WI38 (cell line): ENCODE results near the gene BMAL2.

Experiments
- H3K4me3 ChIP-seq: 2 replicates; pipeline ENCODE4 v1.5.1; 2011; ENCODE audit warnings: low read depth, mild to moderate bottlenecking, control low read depth, low read length
- TF ChIP-seq, protein P1 (sequence below): IDR thresholded peaks from 2 replicates; pipeline ENCODE4 v1.5.1; 2012; ENCODE audit warnings: low read depth, mild to moderate bottlenecking, control low read depth, low read length

The BMAL2 gene

DNA sequence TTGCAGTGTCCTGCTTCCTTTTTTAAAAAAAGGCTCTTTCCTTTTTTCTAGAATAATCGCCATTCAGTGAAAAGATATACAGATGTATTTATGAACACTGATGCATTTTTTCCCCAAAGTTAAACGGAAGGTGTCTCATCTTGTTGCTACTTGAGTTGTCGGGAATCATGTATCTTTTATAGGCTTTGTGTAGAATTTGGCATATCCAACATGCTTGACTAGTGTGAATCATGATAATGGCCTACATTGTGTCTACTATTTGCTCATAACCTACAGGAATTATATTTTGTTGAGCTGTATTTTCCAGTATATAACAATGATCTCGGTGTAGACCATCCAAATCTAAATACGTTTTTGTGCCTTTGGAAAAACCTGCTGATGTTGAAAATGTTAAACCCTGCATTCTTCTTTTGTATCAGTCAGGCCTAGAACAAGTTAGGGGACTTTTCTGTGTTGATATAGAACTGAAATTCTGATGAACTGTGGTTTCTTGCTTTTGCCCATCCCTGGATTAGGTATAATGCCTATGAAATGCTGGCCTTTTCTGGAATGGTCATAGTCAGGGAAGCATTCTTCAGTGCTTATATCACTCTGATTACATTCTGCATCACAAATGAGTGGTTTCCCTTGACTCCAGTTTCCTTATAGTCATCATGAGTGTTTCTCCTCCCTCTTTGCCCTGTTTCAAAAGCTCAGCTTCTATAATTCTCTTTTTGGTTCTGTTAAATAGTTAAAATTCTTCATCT, 10.8 kb downstream of the BMAL2 start:
- TF ChIP-seq, protein P1, sequence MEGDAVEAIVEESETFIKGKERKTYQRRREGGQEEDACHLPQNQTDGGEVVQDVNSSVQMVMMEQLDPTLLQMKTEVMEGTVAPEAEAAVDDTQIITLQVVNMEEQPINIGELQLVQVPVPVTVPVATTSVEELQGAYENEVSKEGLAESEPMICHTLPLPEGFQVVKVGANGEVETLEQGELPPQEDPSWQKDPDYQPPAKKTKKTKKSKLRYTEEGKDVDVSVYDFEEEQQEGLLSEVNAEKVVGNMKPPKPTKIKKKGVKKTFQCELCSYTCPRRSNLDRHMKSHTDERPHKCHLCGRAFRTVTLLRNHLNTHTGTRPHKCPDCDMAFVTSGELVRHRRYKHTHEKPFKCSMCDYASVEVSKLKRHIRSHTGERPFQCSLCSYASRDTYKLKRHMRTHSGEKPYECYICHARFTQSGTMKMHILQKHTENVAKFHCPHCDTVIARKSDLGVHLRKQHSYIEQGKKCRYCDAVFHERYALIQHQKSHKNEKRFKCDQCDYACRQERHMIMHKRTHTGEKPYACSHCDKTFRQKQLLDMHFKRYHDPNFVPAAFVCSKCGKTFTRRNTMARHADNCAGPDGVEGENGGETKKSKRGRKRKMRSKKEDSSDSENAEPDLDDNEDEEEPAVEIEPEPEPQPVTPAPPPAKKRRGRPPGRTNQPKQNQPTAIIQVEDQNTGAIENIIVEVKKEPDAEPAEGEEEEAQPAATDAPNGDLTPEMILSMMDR, result no peak
- H3K4me3 ChIP-seq, result peak overlapping the region; percentile 19

- TF ChIP-seq, protein P1, result no peak
- no peak overlapping the region for H3K4me3 ChIP-seq
Observed at GRCh38 chr12:27344246-27344645, 11.6 kb downstream of the BMAL2 start.

DNA sequence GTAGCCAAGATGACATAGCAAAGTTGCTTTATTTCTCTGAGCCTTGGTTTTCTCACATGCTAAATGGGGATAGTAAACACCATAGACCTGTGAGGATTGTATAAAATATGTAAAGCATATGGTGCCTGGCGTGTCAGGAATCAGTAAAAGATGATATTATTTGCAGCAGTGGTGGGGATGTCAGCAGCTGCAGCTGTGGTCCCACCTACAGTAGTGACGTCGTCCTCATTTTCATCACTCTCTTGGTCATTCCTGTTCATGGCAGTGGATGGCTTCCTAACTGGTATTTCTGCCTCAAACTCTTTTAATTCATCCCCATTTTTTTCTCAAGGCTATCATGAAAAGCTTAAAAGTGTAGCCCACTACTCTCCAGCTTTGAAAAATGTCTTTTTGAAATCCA, 12.1 kb downstream of the BMAL2 start:
- no peak overlapping the region for H3K4me3 ChIP-seq

DNA sequence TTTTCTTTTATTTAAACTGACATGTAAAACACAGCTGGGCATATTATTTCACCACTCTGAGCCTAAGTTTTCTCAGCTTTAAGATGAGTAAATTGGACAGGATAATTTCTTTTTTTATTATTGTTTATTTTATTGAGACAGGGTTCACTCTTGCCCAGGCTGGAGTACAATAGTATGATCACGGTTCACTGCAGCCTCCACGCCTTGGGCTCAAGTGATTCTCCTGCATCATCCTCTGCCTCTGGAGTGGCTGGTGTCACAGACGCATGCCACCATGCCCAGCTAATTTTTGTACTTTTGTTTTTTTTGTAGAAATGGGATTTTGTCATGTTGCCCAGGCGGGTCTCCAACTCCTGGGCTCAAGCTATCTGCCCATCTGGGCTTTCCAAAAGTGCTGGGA, 12.7 kb downstream of the BMAL2 start:
- TF ChIP-seq, protein P1, result no peak
- no peak overlapping the region for H3K4me3 ChIP-seq

More for the DNA sequence above, 12.1 kb downstream of the BMAL2 start:
- TF ChIP-seq, protein P1, result no peak

DNA sequence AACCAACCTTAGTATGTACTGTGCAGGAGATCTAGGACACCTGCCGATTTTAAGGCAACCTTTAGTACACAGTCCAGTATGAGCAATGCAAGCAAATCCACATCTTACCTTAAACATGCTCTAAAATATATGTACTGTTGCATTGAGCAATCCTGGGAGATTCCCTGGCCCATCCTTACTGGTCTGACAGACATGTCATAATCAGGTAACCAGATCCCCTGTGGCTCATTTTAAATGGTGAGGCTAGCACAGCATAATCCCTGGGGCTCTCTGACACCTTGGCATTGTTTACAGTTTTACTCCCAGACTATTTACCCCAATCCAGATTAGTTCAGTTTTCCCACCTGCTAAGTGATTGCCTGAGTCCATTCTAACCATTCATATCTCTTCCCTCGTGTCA, 15.1 kb downstream of the BMAL2 start:
- TF ChIP-seq, protein P1, result no peak
- no peak overlapping the region for H3K4me3 ChIP-seq

GRCh38 chr12:27351476-27351875, 18.8 kb downstream of the BMAL2 start:
- TF ChIP-seq, protein P1, result no peak
- H3K4me3 ChIP-seq, result no peak overlapping the region

DNA sequence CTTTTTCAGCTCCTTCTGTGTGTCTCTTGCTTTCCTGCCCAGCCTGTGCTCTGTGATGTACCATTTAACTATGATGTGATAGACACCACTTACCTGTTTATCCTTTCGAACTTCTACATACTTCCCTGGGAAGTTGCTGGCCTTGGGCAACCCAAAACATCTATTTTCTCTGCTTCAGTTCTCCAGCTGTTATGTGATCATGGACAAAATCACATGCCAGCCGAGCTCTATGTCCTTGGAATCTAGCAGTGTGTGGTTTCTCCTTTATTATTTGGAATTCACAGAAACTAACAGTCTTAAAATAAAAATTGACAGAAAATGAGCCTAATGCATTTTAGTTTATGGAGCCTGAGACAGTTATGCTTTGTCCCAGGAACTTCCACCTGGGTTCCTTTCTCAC, 22.9 kb downstream of the BMAL2 start:
- TF ChIP-seq, protein P1, result no peak
- H3K4me3 ChIP-seq, result no peak overlapping the region
